Measurements from ENCODE around the gene KIF26A. TPM values are rescaled to one million over a fixed set of nuclear protein-coding genes. Genes with fewer than 3 reads are reported as not detected.
A peak's percentile ranks its signal among the peaks of the same experiment; 100 is the strongest.
"Not testable (repeated sequence)": the region's sequence is repeated elsewhere in the genome, so short reads cannot be mapped to it uniquely, and the experiment has no call there.

KIF26A gene
- total RNA-seq, 1 donor from 2014 or later: 31.8 TPM

DNA sequence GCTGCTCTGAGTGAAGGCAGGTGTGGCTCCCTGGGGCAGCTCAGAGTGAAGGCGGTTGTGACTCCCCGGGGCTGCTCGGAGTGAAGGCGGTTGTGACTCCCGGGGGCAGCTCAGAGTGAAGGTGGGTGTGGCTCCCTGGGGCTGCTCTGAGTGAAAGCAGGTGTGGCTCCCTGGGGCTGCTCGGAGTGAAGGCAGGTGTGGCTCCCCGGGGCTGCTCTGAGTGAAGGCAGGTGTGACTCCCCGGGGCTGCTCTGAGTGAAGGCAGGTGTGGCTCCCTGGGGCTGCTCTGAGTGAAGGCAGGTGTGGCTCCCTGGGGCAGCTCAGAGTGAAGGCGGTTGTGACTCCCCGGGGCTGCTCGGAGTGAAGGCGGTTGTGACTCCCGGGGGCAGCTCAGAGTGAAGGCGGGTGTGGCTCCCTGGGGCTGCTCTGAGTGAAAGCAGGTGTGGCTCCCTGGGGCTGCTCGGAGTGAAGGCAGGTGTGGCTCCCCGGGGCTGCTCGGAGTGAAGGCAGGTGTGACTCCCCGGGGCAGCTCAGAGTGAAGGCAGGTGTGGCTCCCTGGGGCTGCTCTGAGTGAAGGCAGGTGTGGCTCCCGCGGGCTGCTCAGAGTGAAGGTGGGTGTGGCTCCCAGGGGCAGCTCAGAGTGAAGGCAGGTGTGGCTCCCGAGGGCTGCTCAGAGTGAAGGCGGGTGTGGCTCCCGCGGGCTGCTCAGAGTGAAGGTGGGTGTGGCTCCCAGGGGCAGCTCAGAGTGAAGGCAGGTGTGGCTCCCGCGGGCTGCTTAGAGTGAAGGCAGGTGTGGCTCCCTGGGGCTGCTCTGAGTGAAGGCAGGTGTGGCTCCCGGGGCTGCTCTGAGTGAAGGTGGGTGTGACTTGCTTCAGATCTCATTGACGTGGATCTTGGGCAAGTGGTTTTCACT, 87.1 kb downstream of the KIF26A start:
- DNase-seq: not testable (repeated sequence)

DNA sequence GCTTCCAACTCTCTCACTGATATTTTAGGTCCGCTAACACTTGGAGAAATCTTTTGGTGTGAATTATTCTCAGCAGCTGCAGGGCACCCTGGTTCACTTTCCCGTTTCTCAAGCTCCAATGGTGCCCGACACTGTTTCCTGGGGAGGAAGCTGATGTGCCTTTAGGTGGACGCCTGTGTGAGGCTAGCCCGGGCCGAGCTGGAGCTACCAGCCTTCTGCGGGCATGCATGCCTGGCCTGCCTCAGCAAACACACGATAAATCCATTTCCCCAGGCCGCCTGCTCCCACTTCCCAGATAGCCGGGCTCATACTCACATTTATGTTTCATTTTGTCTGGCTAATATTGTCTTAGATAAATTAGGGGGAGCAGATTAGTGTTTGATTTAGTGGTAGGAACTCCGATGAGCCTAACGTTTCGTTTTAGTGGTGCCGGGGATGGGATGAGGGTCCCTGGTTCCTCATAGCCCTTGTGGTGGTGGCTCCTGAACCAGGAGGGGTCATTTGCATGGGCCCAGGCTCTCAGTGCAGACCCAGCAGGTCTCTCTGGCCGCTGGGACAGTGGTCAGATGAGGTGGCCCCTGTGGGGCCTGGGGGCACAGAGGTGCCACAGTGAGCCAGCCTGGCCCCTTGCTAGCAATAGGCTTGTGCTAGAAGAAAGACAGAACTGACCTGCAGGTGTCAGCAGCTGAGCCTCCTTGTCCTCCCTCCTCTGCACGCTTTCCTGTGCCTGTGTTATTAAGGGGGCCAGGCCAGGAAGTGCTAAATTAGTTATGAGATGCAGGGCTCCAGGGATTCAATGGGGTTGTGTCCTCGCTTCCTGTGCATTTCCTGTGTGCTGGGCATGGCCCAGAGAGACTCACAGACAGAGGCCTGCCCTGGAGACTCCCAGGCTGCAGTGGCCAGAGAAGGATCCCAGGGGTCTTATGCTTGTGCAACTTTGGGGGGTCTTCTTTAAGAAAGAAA, 88.3 kb downstream of the KIF26A start:
- no peak for DNase-seq

DNA sequence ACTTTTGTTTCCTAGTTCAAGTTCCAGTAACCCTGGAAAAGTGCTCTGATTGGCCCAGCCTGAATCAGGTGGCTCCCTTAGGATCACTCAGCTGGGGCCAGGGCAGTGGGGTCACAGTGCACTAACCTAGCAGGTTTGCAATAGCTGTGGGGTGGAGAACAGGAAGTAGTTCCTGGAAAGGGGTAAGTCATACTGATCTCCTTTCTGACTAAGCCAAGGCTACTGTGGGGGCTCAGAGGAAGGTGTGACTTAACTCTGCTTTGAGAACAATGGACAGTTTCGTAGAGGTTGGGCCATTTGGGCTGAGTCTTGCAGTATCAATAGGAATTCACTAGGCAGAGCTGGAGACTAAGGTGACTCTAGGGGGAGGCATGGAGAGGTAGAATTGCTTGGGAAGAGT, 89.4 kb downstream of the KIF26A start:
- DNase-seq: peak; percentile 15

DNA sequence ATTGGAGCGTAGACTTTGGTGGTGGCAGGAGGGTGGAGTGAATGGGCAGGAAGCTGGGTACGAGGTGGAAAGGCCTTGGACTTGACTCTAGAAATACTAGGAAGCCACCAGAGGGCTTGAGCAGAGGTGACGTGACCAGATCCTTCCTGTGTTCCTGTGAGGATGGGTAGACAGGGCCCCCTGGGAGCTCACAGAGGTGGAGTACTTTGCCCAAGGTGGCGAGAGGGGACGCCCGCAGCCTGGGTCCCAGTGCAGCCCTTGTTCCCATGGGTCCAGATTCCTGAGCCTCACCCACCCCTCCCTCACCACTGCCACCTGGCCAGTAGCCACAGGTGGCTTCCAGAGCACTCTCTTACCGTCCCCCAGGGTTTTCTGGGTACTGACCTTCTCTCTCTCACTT, 89.8 kb downstream of the KIF26A start:
- no peak for DNase-seq

DNA sequence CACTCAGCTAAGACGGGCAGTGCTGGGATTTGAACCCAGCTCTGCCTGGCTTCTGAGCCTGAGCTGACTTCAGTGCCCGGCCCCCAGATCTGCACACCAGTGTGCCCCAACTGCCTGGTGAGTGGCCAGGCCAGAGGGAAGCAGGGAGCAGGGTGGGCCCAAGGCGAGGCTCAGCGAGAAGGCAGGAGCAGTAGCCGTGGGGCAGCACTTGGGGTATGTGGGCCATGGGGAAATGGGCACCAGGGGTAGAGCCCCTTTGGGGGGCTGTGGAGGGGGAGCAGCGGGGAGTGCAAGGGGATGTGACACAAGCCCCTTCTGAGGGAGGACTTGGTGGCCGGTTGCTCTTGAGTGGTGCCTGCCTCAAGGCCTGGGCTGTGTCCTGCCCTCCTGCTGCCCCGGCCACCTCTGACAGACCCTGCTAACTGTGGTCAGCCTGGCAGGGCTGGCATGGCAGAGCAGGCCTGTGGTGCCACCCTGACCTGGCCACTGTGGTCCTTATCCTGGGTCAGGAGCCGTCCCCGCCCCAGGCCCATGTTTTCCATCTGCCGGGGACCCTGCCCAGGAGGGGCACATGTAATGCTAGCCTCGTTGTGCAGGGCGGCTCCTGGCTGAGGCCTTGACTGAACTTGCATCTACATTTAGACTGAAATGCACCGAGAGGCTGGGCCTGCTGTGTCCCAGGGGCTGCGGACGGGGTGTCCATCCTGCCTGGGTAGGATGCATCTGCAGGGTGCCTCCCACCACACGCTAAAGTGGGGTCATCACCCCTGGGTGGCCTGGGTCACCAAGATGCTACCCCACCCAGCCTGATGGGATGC, 90.5 kb downstream of the KIF26A start:
- no peak for DNase-seq

DNA sequence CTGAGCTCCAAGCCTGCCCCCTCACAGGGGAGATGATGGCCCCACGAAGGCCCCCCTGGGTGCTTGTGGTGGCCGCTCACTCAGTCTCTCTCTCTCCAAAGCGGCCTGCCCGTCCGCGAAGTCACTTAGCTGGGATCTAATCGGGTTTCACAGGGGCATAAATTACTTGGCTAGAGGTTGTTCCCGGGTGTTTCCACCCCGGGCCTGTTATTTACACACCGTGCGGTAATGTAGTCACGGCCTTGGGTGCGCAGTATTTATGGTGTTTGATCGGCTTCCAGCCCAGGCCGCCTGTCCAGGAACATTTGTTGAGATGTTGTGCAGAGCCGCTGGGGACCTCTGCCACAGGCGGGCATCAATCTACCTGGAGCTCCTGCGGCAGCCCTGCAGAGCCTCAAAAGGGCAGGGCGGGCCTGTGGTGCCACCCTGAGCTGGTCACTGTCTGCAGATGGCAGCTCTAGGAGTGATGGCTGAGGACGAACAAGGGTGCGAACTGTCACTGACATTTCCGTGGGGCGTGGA, 91.2 kb downstream of the KIF26A start:
- DNase-seq: no peak

DNA sequence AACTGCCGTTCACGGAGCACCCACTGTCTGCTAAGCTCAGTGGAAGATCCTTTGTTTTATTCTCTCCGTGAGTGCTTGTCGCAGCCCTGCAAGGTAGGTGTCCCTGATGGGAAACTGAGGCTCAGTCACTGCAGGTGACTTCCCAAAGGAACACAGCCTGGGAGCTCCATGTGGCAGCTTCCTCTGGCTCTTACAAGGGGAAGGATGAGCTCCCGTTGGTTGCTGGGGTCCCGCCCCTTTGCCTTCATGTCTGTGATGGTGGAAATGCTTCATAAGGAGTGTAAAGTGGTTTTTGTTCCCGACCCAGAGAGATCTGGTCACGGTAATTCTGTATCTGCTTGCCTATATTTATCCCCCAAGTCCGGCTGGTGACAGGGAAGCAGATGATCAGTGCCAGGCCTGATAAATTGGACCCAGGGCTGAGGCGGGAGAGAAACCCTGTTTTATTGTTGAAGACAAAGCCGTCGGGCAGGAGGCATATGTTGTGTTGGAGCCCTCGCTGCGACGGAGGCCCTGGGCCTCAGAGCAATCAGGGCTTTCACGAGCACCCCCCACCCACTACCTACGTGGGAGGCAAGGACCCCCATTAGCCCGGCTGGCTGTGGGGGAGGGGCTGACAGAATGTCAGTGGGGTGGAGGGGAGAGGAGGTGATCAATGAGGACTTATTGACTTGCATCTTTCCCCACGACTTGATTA, 91.9 kb downstream of the KIF26A start:
- DNase-seq: no peak

Other genes with a start within 250 kb of the KIF26A start
- gene TDRD9, start 210.1 kb upstream of the KIF26A start, total RNA-seq: 3.0 and 4.3 TPM in 2 replicates
- gene RD3L, start 196.1 kb upstream of the KIF26A start, total RNA-seq: not detected in 2 replicates
- under 0.01 TPM in 1 of 2 replicates, not detected in the other for gene ASPG, start 52.9 kb upstream of the KIF26A start, total RNA-seq